ENCODE measurements around the gene ADAMTS3. TPM values are rescaled to one million over a fixed set of nuclear protein-coding genes. Genes with fewer than 3 reads are reported as not detected.

ADAMTS3 gene
- total and polyA plus RNA-seq, 2 donors (not counting 3 experiments of a cell fraction or from before 2014, with no cell fraction given): 0.37 to 1.3 TPM

GRCh38 chr4:72300126-72300525, 268.9 kb downstream of the ADAMTS3 start:
- H4K20me1 ChIP-seq (replicated peaks; ENCODE audit: control insufficient read depth, extremely low read depth, insufficient read depth, low read length): no peaks in the 10 kb centered on the region
- DNase-seq (ENCODE audit: low read depth, low spot score) (no peak), FAIRE-seq (no peak)
- intact Hi-C loops (cut with micrococcal nuclease): loop anchor here (10.0 kb wide), 1 partner anchor 1115 kb away; no protein-coding TSS in a partner anchor
- no peak overlapping the region for H3K27ac ChIP-seq (ENCODE audit: insufficient read depth, low read depth, low read length)
- no peak overlapping the region for H3K4me3 ChIP-seq (replicated peaks in 1 of 3; ENCODE audit: insufficient read depth in 1 of 3, low read depth in 1 of 3, low read length in 3 of 3)
- CTCF ChIA-PET: interaction anchor here (1.1 to 2.0 kb wide), 3 partner anchors 18 to 723 kb away, joined by 4 to 13 read pairs (median 5); no protein-coding TSS in a partner anchor
- no peaks in the 10 kb centered on the region for H3K36me3 ChIP-seq (ENCODE audit: control insufficient read depth in 2 of 2, extremely low read depth in 1 of 2, insufficient read depth in 2 of 2, low read length in 2 of 2)
- no peaks in the 10 kb centered on the region for H3K9me3 ChIP-seq (replicated peaks; ENCODE audit: control insufficient read depth, insufficient read depth, low read length)
- POLR2A ChIA-PET: no interaction called here
- no peaks in the 10 kb centered on the region for H3K9me1 ChIP-seq (replicated peaks; ENCODE audit: control insufficient read depth, extremely low read depth, insufficient read depth, low read length)
- no peak overlapping the region for H3K4me2 ChIP-seq (ENCODE audit: insufficient read depth, low read length)
- no peak for TF ChIP-seq JUN (IDR thresholded peaks at IDR 0.05; ENCODE audit: borderline replicate concordance, insufficient read depth, insufficient read length, low read depth)
- TF ChIP-seq POLR2AphosphoS5 (IDR thresholded peaks at IDR 0.05; ENCODE audit: insufficient read depth, low read depth, low read length): no peak
- TF ChIP-seq MYC (IDR thresholded peaks at IDR 0.05; ENCODE audit: low read depth, low read length): no peak
- TF ChIP-seq EZH2 (IDR thresholded peaks at IDR 0.05; ENCODE audit: borderline replicate concordance, low read depth, low read length, severe bottlenecking): no peak
- no peak for TF ChIP-seq POLR2A (IDR thresholded peaks at IDR 0.05; ENCODE audit: low read depth, low read length)
- no peak for TF ChIP-seq FOS (IDR thresholded peaks at IDR 0.05; ENCODE audit: borderline replicate concordance, insufficient read depth, low read length)
- TF ChIP-seq GATA2 (IDR thresholded peaks at IDR 0.05; ENCODE audit: insufficient read depth, insufficient read length, low read depth, low read length): no peak
- no peak for TF ChIP-seq CTCF (IDR thresholded peaks at IDR 0.05; ENCODE audit: extremely low read depth in 1 of 2, insufficient read depth in 1 of 2, low read depth in 1 of 2, low read length in 2 of 2)
- TF ChIP-seq, protein P1, sequence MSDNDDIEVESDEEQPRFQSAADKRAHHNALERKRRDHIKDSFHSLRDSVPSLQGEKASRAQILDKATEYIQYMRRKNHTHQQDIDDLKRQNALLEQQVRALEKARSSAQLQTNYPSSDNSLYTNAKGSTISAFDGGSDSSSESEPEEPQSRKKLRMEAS (IDR thresholded peaks at IDR 0.05; ENCODE audit: insufficient read depth, insufficient read length): no peak
- H3K27me3 ChIP-seq (ENCODE audit: control insufficient read depth in 2 of 2, insufficient read depth in 2 of 2, low read length in 2 of 2): no peaks in the 10 kb centered on the region
- H3K4me1 ChIP-seq (ENCODE audit: control insufficient read depth, extremely low read depth, insufficient read depth, low read length): no peaks in the 10 kb centered on the region
- no peak overlapping the region for H3K9ac ChIP-seq (replicated peaks; ENCODE audit: extremely low read depth, insufficient read depth, low read length)
- no peak overlapping the region for H2AFZ ChIP-seq (ENCODE audit: low read depth, low read length)
- dilution Hi-C loops (cut with MboI; ENCODE audit: extremely low pct_ligation_motif_present, low sequenced_read_pairs): no loop called here
- H3K79me2 ChIP-seq (ENCODE audit: control insufficient read depth, insufficient read depth, low read length): no peaks in the 10 kb centered on the region
- BruUV-seq (replicated peaks): no TSS peak
